Erythroblast (primary cell): Measurements from ENCODE around the gene CEP295NL.

Source experiments
- GATA1 ChIP-seq: IDR thresholded peaks from 2 replicates; pipeline ENCODE4 v1.6.1; 2011; ENCODE audit warnings: low read depth, mild to moderate bottlenecking, control low read depth, low read length, moderate library complexity
- POLR2A ChIP-seq: IDR thresholded peaks from 2 replicates; pipeline ENCODE4 v1.6.1; 2011; ENCODE audit warnings: mild to moderate bottlenecking, low read length

DNA sequence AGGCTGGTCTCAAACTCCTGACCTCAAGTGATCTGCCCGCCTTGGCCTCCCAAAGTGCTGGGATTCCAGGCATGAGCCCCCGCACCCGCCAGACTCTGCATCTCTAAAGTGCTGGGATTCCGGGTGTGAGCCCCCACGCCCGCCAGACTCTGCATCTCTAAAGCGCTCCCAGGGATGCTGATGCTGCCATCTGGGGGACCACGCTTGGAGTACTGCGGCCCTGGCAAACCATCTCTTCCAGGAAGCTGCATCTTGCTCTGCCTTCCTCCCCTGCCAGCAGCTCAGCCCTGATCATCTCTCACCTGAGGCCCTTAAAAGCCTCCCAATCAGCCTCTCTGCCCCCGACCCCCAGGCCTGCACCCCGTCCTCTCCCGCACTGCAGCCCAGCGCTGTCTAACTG lies 4.1 kb downstream of the CEP295NL start:
- TF ChIP-seq POLR2A (no peak), GATA1 (no peak)
